GF-D8 (cell line): ENCODE data around the gene SPC24.
"Not testable (repeated sequence)": the region's sequence is repeated elsewhere in the genome, so short reads cannot be mapped to it uniquely, and the experiment has no call there.

ENCODE experiments used
- DNase-seq: peaks from one replicate; lab custom pipeline; 2025; lab: John Stamatoyannopoulos, UW

SPC24 gene

DNA sequence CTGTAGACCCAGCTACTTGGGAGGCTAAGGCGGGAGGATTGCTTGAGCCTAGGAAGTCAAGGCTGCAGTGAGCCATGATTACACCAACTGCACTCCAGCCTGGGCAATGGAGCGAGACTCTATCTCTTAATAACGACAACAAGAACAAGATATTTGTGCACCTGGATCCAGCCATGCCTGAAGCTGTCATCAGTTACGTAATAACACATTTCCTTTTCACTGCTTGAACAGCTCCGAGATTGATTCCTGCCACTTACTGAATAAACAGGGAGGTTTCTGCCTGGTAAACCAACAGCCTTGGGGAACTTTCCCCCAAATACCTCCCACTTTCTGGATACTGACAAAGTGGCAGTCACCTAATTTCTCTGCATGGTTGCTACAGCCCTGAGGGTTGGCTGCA, 36.4 kb upstream of the SPC24 start:
- no peak for DNase-seq

DNA sequence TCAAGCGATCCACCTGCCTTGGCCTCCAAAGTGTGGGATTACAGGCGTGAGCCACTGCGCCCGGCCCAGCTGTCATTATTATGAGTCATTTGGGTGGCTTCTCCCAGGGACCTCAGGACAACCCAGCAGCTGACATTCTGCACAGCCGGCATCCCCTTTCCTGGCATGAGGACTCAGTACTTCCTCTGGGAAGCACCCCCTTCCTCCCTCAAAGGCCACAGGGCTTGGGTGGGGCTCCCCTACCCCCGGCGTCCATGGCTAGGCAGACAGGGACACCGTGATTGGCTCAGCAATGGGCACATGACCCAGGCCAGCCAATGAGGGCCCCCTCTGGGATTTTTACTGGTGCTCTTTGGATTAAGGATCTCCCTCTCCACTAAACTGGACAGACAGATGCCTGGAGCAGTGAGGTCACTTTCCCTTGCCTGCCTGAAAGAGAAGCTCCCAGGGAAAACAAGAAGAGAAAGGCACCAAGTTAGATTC, 35.7 kb upstream of the SPC24 start:
- DNase-seq, result no peak

DNA sequence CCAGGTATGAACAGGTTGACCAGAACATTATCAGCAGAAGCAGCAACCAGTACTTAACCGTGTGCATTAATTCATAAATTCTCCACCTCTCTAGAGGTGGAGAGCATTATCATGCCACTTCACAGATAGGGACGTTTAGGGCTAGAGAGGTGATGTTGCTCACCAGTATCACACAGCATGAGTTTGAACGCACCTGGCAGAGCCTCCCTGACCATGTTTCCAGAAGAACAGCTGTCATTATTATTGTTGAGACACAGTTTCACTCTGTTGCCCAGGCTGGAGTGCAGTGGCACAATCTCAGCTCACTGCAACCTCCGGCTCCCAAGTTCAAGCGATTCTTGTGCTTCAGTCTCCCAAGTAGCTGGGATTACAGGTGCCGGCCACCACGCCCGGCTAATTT, 34.9 kb upstream of the SPC24 start:
- DNase-seq, result no peak

DNA sequence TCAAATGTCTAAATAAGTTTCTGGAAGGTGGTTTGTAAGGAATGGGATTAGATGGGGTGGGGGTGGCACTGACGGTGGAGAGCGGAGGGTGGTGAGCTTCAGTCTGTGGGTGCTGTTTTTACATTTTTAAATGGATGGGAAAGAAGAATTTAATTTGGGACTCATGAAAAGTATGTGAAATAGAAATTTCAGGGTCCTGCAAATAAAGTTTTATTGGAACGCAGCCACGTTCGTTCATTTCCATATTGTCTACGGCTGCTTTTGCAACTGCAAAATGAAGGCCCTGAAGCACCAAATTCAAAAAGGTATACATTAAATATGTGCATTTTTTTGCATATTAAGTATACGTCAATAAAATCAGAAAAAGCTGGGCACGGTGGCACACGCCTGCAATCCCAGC, 31.9 kb upstream of the SPC24 start:
- no peak for DNase-seq

DNA sequence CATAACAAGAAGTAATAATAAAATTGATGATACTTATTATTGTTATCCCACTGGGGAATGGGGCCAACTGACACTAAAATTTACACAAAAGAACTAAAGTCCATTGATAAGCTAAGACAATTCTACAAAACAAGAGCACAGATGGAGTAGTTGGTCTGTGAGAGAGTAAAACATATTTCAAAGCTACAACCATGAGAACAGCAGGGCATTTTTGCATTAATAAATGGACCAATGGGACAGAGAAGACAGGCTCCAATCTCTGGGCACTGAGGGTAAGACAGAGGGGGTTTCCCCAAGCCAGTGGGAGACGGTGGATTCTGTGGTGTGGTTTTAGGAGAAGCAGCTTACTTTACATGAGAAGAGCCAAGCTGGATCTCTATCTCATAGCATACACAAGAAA, 27.4 kb upstream of the SPC24 start:
- no peak for DNase-seq

DNA sequence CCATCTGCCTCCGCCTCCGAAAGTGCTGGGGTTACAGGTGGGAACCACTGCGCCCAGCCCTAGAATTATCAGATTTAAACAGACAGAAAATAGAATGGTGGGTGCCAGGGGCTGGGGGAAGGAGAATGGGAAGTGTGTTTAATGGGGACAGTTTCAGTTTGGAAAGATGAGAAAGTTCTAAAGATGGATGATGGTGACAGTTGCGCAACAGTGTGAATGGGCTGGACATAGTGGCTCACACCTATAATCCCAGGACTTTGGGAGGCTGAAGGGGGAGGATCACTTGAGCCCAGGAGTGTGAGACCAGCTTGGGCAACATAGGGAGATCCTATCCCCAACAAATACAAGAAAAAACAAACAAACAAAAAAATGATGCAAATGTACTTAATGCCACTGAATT, 25.9 kb upstream of the SPC24 start:
- DNase-seq, result no peak

DNA sequence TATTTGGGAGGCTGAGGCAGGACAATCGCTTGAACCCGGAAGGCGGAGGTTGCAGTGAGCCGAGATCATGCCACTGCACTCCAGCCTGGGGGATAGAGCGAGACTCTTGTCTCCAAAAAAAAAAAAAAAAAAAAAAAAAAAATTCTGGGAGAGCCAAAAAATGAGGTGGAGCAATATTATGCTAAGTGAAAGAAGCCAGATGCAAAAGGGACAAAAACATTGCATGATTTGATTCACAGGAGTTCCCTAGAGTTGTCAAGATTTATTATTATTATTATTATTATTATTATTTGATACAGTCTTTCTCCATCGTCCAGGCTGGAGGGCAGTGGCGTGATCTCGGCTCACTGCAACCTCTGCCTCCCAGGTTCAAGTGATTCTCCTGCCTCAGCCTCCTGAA, 25.4 kb upstream of the SPC24 start:
- not testable (repeated sequence) for DNase-seq

DNA sequence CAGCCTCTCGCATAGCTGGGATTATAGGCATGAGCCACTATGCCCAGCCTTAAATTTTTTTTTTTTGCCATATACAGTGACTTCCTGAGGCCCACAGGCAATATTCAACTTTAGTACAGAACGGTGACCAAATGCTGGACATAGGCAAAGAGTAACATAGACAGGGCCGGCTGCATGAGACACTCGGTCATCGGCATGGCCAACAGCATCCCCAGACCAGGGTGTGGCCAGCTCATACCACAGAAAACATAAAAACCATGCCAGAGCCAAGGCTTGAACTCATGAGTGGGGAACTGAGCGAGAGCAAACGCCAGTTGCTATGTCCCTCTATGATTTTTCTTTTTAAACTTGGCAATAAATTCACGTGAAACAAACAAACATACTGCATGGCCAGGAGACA, 24.8 kb upstream of the SPC24 start:
- no peak for DNase-seq

DNA sequence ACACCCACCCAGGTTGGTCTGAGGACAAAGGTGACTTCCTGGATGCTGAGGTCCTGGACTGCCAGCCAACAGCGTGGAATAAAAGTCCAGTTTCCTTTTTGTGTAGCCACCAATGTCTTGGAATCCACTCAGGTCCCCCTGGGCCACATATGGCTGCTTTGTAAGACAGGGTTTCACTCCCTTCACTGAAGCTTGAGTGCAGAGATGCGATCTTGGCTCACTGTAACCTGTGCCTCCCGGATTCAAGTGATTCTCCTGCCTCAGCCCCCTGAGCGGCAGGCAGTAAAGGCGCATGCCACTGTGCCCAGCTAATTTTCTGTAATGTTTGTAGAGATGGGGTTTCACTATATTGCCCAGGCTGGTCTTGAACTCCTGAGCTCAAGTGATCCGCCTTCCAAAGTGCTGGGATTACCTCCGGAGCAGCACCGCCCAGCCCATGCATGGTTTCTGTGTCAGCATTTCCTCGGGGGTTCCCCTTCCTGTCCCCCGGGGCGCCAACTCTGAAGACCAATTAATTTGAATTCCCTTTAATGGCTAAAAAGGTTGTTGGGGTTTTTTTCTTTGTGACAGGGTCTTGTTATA, 24.2 kb upstream of the SPC24 start:
- no peak for DNase-seq

DNA sequence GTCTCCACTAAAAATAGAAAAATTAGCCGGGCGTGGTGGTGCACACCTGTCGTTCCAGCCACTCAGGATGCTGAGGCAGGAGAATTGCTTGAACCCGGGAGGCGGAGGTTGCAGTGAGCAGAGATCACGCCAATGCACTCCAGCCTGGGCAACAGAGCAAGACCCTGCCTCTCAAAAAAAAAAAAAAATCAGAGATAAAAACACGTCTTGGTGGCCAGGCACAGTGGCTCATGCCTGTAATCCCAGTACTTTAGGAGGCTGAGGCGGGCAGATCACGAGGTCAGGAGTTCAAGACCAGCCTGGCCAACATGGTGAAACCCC, 23.5 kb upstream of the SPC24 start:
- DNase-seq, result not testable (repeated sequence)

DNA sequence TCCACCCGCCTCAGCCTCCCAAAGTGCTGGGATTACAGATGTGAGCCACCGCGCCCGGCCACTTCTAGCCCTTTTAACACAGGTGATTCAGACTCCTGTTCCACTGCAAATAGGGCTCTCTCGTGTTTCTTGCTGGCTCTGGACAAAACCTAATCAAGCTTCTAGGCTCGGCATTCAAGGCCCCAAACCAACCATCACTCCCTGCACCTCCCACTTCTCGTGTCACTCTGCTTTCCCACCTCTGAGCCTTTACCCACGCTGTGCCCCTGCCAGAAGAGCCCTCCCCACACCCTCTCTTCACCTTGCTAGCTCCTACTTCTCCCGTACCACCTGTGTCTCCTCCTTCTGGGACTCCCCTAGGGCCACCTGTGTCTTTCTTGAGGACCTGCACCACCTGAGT, 22.0 kb upstream of the SPC24 start:
- DNase-seq, result no peak

DNA sequence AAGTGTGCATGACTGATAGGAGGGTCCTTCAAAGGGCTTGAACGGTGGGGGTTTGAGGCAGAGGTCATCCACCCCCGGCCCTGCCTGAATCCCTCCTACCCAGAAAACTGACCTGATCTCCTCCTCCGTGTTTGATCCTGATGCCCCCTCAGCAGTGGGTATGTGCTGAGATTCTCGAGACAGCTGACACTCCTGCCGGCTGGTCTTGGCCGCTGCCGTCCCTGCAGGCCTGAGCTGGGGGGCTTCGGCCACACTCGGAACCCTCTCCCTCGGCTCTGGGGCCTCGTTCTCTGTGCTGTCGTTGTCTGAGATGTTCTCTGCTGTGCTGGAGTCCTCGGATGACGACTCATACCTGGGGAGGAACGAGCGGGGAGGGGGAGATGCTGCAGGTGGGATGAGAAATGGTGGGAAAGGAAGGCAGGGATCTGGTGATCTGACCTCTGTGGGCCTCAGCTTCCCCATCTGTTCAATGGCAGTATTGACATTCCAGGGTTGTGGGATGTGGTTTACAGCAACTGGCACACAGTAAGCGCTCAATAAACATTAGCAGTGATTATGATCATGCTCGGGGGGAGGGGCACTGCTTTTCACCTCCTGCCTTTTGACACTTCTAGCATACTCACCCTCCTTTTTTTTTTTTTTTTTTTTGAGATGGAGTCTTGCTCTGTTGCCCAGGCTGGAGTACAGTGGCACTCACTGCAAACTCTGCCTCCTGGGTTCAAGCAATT, 21.0 kb upstream of the SPC24 start:
- no peak for DNase-seq

DNA sequence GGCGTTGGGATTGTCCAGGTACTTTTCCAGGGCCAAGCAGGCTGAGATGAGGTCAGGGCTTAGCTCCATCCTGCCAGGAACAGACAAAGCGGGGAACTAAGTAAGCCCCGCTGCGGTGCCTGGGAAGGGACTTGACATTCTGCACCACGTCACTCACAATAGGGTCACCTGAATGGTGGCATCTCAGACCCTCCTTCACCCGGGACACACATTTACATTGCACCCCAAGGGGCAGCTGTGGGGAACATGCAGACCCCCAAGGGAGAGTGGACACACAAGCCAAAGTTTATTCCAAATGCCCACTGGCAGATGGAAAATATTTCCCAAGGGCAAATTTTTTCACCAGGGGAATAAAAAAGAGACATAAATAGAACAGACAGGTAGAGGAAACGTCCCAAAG, 20.3 kb upstream of the SPC24 start:
- no peak for DNase-seq

DNA sequence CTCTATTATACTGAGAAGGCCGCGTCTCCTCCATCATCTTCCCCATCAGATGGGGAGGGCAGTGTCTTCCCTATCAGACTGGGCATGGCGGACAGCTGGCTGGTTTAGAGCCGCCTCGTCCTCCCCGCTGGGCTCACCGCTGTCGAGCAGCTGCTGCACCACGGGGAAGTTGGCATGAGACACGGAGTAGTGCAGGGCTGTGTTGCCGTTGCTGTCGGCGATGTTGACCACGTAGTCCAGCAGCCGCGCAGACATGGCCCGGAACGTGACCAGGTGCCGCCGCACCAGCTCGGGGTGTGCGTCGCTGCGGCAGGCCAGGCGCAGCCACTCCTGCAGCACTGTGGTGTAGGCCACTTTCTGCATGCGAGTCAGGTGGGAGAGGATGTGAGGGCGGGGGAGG, 18.8 kb upstream of the SPC24 start:
- DNase-seq, result no peak

DNA sequence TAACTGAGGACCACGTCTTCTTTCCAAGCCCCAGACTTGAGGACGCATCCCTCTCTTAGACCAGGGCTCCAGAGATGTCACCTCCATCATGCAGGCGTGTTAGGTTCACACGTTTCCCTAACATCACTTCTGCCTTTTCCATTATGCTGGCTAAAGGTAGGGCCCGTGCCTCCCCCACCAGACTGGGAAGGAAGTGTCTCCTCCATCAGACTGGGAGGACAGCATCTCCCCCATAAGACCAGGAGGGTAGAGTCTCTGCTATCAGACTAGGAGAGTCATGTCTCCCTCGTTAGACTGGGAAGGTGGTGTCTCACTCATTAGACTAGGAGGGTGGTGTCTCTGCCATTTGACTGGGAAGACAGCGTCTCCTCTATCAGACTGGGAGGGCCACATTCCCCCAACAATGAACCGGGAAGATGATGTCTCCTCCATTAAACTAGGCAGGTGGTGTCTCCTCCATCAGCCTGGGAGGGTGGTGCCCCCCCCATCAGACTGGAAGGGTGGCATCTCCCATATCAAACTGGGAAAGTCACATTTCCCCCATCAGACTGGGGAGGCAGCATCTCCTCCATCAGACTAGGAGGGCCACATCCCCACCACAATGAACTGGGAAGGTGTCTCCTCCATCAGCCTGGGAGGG, 18.1 kb upstream of the SPC24 start:
- DNase-seq, result no peak

DNA sequence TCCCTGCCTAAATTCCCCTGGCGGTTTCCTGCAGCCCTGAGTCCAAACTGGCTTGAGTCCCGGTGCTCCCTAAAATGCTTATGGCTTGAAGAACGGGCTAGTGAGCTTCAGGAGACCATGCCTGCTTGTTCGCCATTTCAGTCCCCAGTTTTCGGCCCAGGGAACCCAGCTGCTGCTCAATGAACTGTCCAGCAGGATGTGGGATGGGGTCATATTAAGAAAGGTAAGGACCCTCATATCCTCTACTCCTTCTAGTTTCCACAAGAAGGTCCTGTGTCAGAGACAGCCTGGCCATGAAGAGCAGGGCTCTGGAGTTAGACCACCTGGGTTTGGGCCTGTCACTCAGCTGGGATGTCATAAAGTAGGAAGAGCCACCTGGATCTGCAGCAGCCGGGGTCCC, 17.0 kb upstream of the SPC24 start:
- DNase-seq, result no peak

DNA sequence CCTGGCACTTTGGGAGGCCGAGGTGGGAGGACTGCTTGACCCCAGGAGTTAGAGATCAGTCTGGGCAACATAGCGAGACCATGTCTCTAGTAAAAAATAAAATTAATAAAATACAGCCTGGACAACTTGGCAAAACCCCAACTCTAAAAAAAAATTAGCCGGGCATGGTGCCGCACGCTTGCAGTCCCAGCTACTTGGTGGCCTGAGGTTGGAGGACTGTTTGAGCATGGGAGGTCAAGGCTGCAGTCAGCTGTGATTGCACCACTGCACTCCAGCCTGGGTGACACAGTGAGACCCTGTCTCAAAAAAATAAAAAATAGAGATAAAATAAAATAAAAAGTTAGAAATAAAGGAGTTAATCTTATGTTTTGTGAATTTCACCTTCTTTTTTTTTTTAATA, 15.6 kb upstream of the SPC24 start:
- no peak for DNase-seq

DNA sequence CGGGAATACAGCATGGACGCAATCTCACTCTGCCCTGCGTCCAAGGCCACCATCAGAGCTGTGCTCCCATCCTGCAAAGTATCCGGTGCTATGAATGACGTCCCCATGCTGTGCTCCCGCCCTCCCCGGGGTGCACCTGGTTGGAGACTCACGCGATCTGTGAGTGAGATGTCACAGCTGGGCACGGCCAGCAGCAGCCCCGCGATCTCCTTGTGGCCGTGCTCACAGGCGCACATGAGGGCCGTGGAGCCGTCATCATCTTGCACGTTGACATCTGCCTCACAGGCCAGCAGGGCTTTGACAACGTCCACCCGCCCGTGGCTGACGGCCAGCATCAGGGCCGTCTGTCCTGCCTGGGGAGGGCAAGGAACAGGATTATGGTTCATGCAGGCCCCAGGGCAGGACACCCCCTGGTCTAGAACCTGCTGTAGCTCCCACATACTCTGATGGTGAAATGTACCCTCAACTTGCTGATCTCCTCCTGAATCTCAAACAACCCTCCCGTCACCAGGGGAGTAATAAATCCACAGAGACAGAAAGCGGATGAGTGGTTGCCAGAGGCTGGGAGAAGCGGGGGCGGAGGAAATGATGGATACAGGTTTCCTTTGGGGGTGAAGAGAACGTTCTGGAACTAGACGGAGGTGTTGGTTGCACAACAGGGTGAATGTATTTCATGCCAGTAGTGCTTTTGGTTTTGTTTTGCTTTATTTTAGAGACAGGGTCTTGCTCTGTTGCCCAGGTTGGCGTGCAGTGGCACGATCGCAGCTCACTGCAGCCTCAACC, 14.5 kb upstream of the SPC24 start:
- DNase-seq, result no peak

DNA sequence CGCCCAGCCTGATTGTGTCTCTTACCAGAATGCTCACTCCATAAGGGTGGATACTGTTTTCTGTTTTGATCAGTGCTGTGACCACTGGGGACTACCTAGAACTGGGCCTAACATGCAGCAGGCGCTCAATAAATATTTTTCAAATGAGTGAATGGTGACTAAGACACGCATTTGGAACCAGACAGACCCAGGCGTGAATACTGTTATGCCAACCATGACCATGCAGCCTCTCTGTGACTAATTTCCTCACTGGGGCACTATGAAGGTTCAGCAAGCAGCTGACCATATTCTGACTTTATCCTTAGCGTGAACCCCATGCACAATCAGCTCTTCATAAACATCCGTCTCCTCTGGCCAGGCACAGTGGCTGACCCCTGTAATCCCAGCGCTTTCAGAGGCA, 13.0 kb upstream of the SPC24 start:
- no peak for DNase-seq

DNA sequence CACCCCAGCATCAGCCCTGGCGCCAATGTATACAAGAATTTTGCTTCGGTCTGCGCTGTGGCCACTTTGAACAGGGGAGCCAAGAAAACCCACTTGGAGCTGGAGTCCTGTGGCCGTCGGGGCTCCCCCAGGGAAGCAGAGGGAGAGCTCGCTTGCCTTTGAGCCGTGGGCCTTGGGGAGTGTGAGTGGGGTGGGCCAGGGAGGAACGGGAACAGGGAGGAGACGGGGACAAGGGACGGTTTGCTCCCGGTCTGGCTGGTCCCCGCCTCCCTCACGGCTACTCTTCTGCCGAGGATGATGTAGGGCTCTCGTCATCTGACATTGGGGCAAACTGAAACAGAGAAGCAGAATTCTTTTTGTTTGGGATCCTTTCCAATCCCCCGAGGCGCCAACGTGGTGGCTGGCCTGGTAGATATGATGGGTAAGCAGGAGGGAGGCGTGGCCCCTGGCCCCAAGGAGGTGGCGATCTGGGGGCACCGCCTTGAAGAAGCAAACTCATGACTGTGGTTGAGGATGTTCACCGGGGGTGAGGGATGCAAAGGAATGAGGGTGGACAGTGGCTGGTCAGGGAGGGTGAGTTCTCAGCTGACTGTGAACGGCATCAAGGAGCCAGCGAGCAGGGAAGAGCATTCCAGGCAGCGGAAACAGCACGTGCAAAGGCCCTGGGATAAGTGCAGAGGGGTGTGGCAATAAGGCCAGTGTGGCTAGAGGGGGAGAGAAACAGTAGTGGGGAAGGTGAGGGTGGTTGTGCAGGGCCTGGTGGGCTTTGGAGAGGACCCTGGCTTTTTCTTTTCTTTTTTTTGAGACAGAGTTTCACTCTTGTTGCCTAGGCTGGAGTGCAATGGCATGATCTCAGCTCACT, 10.9 kb upstream of the SPC24 start:
- no peak for DNase-seq

DNA sequence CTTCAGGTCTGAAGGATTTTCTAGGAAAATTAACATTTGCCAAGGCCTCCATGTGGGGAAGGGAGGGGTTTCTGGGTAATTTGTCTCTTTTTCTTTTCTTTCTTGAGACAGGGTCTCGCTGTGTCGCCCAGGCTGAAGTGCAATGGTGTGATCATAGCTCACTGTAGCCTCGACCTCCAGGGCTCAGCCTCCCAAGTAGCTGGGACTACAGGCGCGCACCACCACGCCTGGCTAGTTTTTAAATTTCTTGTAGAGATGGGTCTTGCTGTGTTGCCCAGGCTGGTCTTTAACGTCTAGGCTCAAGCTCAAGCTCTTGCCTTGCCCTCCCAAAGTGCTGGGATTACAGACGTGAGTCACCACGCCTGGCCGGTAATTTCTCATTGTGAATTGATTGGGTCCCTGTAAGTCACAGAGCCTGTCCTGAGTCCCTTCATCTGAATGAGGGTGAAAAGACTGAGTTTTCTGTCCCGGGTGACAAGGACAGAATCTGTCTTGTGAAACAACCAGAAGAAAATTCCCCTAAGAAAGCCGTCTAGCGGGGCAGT, 10.0 kb upstream of the SPC24 start:
- DNase-seq, result no peak
